OCI-LY1 (cell line): ENCODE results near the gene SPEM1.

Source experiments
- H2AFZ ChIP-seq: fragments of 200-600 bp; sonication (generic), shearing (Covaris generic); 2 replicates; pipeline ENCODE4 v1.6.0; 2014; ENCODE audit warnings: antibody characterized with exemption, mild to moderate bottlenecking, low read length
- H3F3A ChIP-seq: fragments of 200-600 bp; sonication (generic), shearing (Covaris generic); 2 replicates; pipeline ENCODE4 v1.6.0; 2014; ENCODE audit warnings: mild to moderate bottlenecking, antibody characterized with exemption, low read length, moderate library complexity; ENCODE audit not compliant: insufficient read depth
- H3K27ac ChIP-seq: fragments of 200-600 bp; sonication (generic); 2 replicates; pipeline ENCODE4 v1.5.1; 2014; ENCODE audit warnings: low read length, mixed run types, mild to moderate bottlenecking, low read depth; ENCODE audit not compliant: poor library complexity, severe bottlenecking
- H3K27me3 ChIP-seq: fragments of 200-600 bp; sonication (generic); 2 replicates; pipeline ENCODE4 v1.6.0; 2014; ENCODE audit warnings: antibody characterized with exemption, mild to moderate bottlenecking, low read length, moderate library complexity; ENCODE audit not compliant: insufficient read depth
- H3K36me3 ChIP-seq: fragments of 200-600 bp; sonication (generic); 2 replicates; pipeline ENCODE4 v1.6.1; 2014; ENCODE audit warnings: mild to moderate bottlenecking, antibody characterized with exemption, low read length, moderate library complexity, mixed read lengths; ENCODE audit not compliant: insufficient read depth
- H3K4me1 ChIP-seq: fragments of 200-600 bp; sonication (generic); 2 replicates; pipeline ENCODE4 v1.5.1; 2014; ENCODE audit warnings: mild to moderate bottlenecking, low read length, moderate library complexity; ENCODE audit not compliant: insufficient read depth, severe bottlenecking
- H3K4me2 ChIP-seq: fragments of 200-600 bp; sonication (generic), shearing (Covaris generic); 2 replicates; pipeline ENCODE4 v1.6.1; 2014; ENCODE audit warnings: low read length
- H3K4me3 ChIP-seq: fragments of 200-600 bp; sonication (generic); 2 replicates; pipeline ENCODE4 v1.5.1; 2014; ENCODE audit warnings: low read length, low read depth, mild to moderate bottlenecking, mixed read lengths; ENCODE audit not compliant: poor library complexity, severe bottlenecking
- H3K79me2 ChIP-seq: fragments of 200-600 bp; shearing (Covaris generic); 2 replicates; pipeline ENCODE4 v1.6.1; 2016; ENCODE audit warnings: mixed run types, low read length, mixed read lengths; ENCODE audit not compliant: insufficient read depth
- H3K9ac ChIP-seq: fragments of 200-600 bp; sonication (generic), shearing (Covaris generic); 2 replicates; pipeline ENCODE4 v1.6.1; 2014; ENCODE audit warnings: mild to moderate bottlenecking, low read length, mixed read lengths
- H3K9me2 ChIP-seq: fragments of 200-600 bp; sonication (generic), shearing (Covaris generic); 2 replicates; pipeline ENCODE4 v1.6.1; 2014; ENCODE audit warnings: low read depth, mild to moderate bottlenecking, low read length, mixed read lengths
- H3K9me3 ChIP-seq: fragments of 200-600 bp; shearing (Covaris generic); 2 replicates; pipeline ENCODE4 v1.6.1; 2014; ENCODE audit warnings: low read length, mixed read lengths
- H4K20me1 ChIP-seq: fragments of 200-600 bp; sonication (generic), shearing (Covaris generic); 2 replicates; pipeline ENCODE4 v1.6.0; 2016; ENCODE audit warnings: mild to moderate bottlenecking, low read length; ENCODE audit not compliant: insufficient read depth
- CTCF ChIP-seq: fragments of 200-600 bp; sonication (generic), shearing (Covaris generic); IDR thresholded peaks from 2 replicates; pipeline ENCODE4 v1.5.1; 2017; ENCODE audit warnings: mild to moderate bottlenecking, antibody characterized with exemption, low read length, moderate library complexity, mixed read lengths
- EZH2 ChIP-seq: fragments of 200-600 bp; sonication (generic), shearing (Covaris generic); IDR thresholded peaks from 2 replicates; pipeline ENCODE4 v1.8.0; 2017; ENCODE audit warnings: borderline replicate concordance, mixed run types, mild to moderate bottlenecking, antibody characterized with exemption, low read length, moderate library complexity, mixed read lengths

Gene SPEM1

GRCh38 chr17:7445619-7445968 lies 25.5 kb downstream of the SPEM1 start:
- H2AFZ ChIP-seq: no peak overlapping the region
- H3K27ac ChIP-seq: no peak overlapping the region

GRCh38 chr17:7448461-7448860 lies 28.3 kb downstream of the SPEM1 start:
- Histone ChIP-seq H3K9me3 (no peaks in the 10 kb centered on the region), H3K4me2 (no peak overlapping the region), H3K27ac (no peak overlapping the region), H3K79me2 (no peaks in the 10 kb centered on the region), H3K36me3 (no peaks in the 10 kb centered on the region), H3F3A (no peaks in the 10 kb centered on the region), H3K27me3 (peaks cover 8% of the 10 kb centered on the region; the same call in 1 of the 2 replicates), H2AFZ (no peak overlapping the region), H3K4me1 (peaks cover 12% of the 10 kb centered on the region), H3K9ac (no peak overlapping the region), H4K20me1 (no peaks in the 10 kb centered on the region), H3K4me3 (no peak overlapping the region), H3K9me2 (no peaks in the 10 kb centered on the region)
- no peak for TF ChIP-seq EZH2
- no peak for TF ChIP-seq CTCF

More at GRCh38 chr17:7445619-7445968, 25.5 kb downstream of the SPEM1 start:
- no peak for TF ChIP-seq EZH2
- no peak for TF ChIP-seq CTCF
- no peaks in the 10 kb centered on the region for H4K20me1 ChIP-seq
- H3K9me3 ChIP-seq: no peaks in the 10 kb centered on the region
- no peaks in the 10 kb centered on the region for H3K9me2 ChIP-seq
- H3K4me1 ChIP-seq: peaks cover 15% of the 10 kb centered on the region
- H3K9ac ChIP-seq: no peak overlapping the region; the same call in 1 of the 2 replicates
- H3F3A ChIP-seq: no peaks in the 10 kb centered on the region
- no peaks in the 10 kb centered on the region for H3K36me3 ChIP-seq
- H3K79me2 ChIP-seq: no peaks in the 10 kb centered on the region
- peak overlapping the region; percentile 50 for H3K4me3 ChIP-seq
- peaks cover 10% of the 10 kb centered on the region; the same call in 1 of the 2 replicates for H3K27me3 ChIP-seq
- peak overlapping the region; percentile 69 for H3K4me2 ChIP-seq

- H3K9me2 ChIP-seq: no peaks in the 10 kb centered on the region
- H3K9me3 ChIP-seq: no peaks in the 10 kb centered on the region
- no peak for TF ChIP-seq EZH2
- TF ChIP-seq CTCF: no peak
- H3K27me3 ChIP-seq: no peaks in the 10 kb centered on the region
- no peak overlapping the region for H3K4me2 ChIP-seq
- peak overlapping the region; percentile 6 for H3K27ac ChIP-seq
- H2AFZ ChIP-seq: no peak overlapping the region
- H3K4me3 ChIP-seq: no peak overlapping the region
- H3F3A ChIP-seq: no peaks in the 10 kb centered on the region
- peaks cover 18% of the 10 kb centered on the region for H3K4me1 ChIP-seq
- H3K36me3 ChIP-seq: peaks cover 26% of the 10 kb centered on the region
- no peak overlapping the region for H3K9ac ChIP-seq
- no peaks in the 10 kb centered on the region for H4K20me1 ChIP-seq
- H3K79me2 ChIP-seq: no peaks in the 10 kb centered on the region
Measured at GRCh38 chr17:7459961-7460545, 39.9 kb downstream of the SPEM1 start.
